Upper lobe of right lung (tissue), 1 donor: ENCODE results near the gene CD320. TPM values are rescaled to one million over a fixed set of nuclear protein-coding genes. Genes with fewer than 3 reads are reported as not detected.
"Not testable (repeated sequence)": the region's sequence is repeated elsewhere in the genome, so short reads cannot be mapped to it uniquely, and the experiment has no call there.

ENCODE experiments used
- ATAC-seq: fragments of 200-7000 bp; cut with Tn5 transposase; one replicate; pipeline ENCODE4 v1.9.1; 2020; ENCODE audit warnings: mild to moderate bottlenecking, moderate library complexity
- DNase-seq: peaks from one replicate; pipeline ENCODE4 v3.0.0-alpha.2; 2020
- H3K27ac ChIP-seq: fragments of 200-600 bp; one replicate; pipeline ENCODE4 v1.8.0; 2022
- H3K27me3 ChIP-seq: fragments of 200-600 bp; one replicate; pipeline ENCODE4 v1.8.0; 2022; ENCODE audit warnings: mild to moderate bottlenecking
- H3K36me3 ChIP-seq: fragments of 200-600 bp; one replicate; pipeline ENCODE4 v1.8.0; 2022
- H3K4me1 ChIP-seq: fragments of 200-600 bp; one replicate; pipeline ENCODE4 v1.8.0; 2022
- H3K4me3 ChIP-seq: fragments of 200-600 bp; one replicate; pipeline ENCODE4 v1.8.0; 2022; ENCODE audit warnings: mild to moderate bottlenecking
- H3K9me3 ChIP-seq: fragments of 200-600 bp; one replicate; pipeline ENCODE4 v1.8.0; 2022
- CTCF ChIP-seq: fragments of 200-600 bp; IDR thresholded peaks from one replicate; pipeline ENCODE4 v1.8.0; 2022; ENCODE audit warnings: antibody characterized with exemption
- intact Hi-C: fragments of 100-400 bp; cut with DNase I; formaldehyde crosslinking; loops from one replicate; pipeline ENCODE4 v1.11.0; 2022
- total RNA-seq: library from RNA; stranded (reverse); fragmentation: NEBNext Ultra II Directional; extraction: Animal tissue kit (Norgen Biotek cat#: 25700); gene quantifications from one replicate; pipeline ENCODE4 v1.2.1, GENCODE V29; 2021
- donor health status: DM: no; HTN: yes; CAD: no; lungs with severe emphysema.

CD320 gene
- total RNA-seq, 1 donor from 2014 or later, result 49.4 TPM

- Histone ChIP-seq H3K4me1 (peaks cover 13% of the 10 kb centered on the region), H3K27ac (peak overlapping the region; percentile 97), H3K4me3 (peak overlapping the region; percentile 80), H3K27me3 (no peaks in the 10 kb centered on the region), H3K9me3 (no peaks in the 10 kb centered on the region), H3K36me3 (no peaks in the 10 kb centered on the region)
- intact Hi-C loops, result no loop called here
- DNase-seq (no peak), ATAC-seq (no peak)
- TF ChIP-seq CTCF, result peak; percentile 2
These were observed 35.3 kb upstream of the CD320 start for GRCh38 chr19:8343483-8343844.

GRCh38 chr19:8342684-8343482 is 34.7 kb upstream of the CD320 start, which contains the start of gene KANK3:
KANK3 (minus strand) TSS chr19:8343262; CDS start chr19:8337828, 5,434 bp downstream.
- TF ChIP-seq CTCF, result peak; percentile 8
- H3K4me3 ChIP-seq, result peak within 1 kb of the TSS; percentile 80
- no peaks in the 10 kb centered on the region for H3K36me3 ChIP-seq
- H3K9me3 ChIP-seq, result no peaks in the 10 kb centered on the region
- ATAC-seq (peak; percentile 99), DNase-seq (peak; percentile 99)
- H3K27ac ChIP-seq, result peak within 1 kb of the TSS; percentile 97
- intact Hi-C loops, result no loop called here
- no peaks in the 10 kb centered on the region for H3K27me3 ChIP-seq
- H3K4me1 ChIP-seq, result peaks cover 18% of the 10 kb centered on the region

- DNase-seq, result no peak
- Histone ChIP-seq H3K27me3 (no peaks in the 10 kb centered on the region), H3K4me1 (peaks cover 22% of the 10 kb centered on the region), H3K27ac (peak overlapping the region; percentile 97), H3K4me3 (peak overlapping the region; percentile 80), H3K9me3 (no peaks in the 10 kb centered on the region), H3K36me3 (no peaks in the 10 kb centered on the region)
- intact Hi-C loops, result no loop called here
- TF ChIP-seq CTCF, result no peak
- ATAC-seq, result no peak
These were observed 34.1 kb upstream of the CD320 start for GRCh38 chr19:8342316-8342683.

GRCh38 chr19:8341504-8341903 is 33.3 kb upstream of the CD320 start:
- intact Hi-C loops, ATAC-seq, DNase-seq, H3K27me3 ChIP-seq, H3K9me3 ChIP-seq, H3K36me3 ChIP-seq: not testable (repeated sequence)
- peaks cover 22% of the 10 kb centered on the region for H3K4me1 ChIP-seq
- peak overlapping the region; percentile 80 for H3K4me3 ChIP-seq
- H3K27ac ChIP-seq, result peak overlapping the region; percentile 97

GRCh38 chr19:8340341-8341096 is 32.4 kb upstream of the CD320 start:
- ATAC-seq, result peak; percentile 37
- Histone ChIP-seq H3K27me3 (no peaks in the 10 kb centered on the region), H3K9me3 (no peaks in the 10 kb centered on the region), H3K36me3 (no peaks in the 10 kb centered on the region), H3K27ac (peak overlapping the region; percentile 97), H3K4me3 (peak overlapping the region; percentile 28), H3K4me1 (peaks cover 22% of the 10 kb centered on the region)
- peak; percentile 31 for TF ChIP-seq CTCF
- peak; percentile 81 for DNase-seq
- intact Hi-C loops, result no loop called here

GRCh38 chr19:8338835-8339234 is 30.7 kb upstream of the CD320 start:
- ATAC-seq (no peak), DNase-seq (no peak)
- Histone ChIP-seq H3K27ac (no peak overlapping the region), H3K27me3 (peaks cover 9% of the 10 kb centered on the region), H3K4me3 (no peak overlapping the region), H3K4me1 (peaks cover 31% of the 10 kb centered on the region), H3K36me3 (no peaks in the 10 kb centered on the region), H3K9me3 (no peaks in the 10 kb centered on the region)
- no peak for TF ChIP-seq CTCF
- intact Hi-C loops, result no loop called here
